HepG2 (cell line): Measurements from ENCODE around the gene ZNF526. TPM values are rescaled to one million over a fixed set of nuclear protein-coding genes. Genes with fewer than 3 reads are reported as not detected.
A peak's percentile ranks its signal among the peaks of the same experiment; 100 is the strongest.

Experiments
- CHD2 ChIP-seq: IDR thresholded peaks from 2 replicates; pipeline ENCODE4 v1.6.1; 2011; ENCODE audit warnings: low read depth, low read length, improper control_type of control experiment
- ELF1 ChIP-seq: sonication (generic); formaldehyde crosslinking; IDR thresholded peaks from 2 replicates; pipeline ENCODE4 v1.4.0; 2020; ENCODE audit warnings: missing genetic modification reagents
- EZH2 ChIP-seq: conservative IDR thresholded peaks from 2 replicates; pipeline ENCODE4 v1.6.1; 2012; ENCODE audit warnings: mild to moderate bottlenecking, low read depth, low read length, moderate library complexity
- IRF2 ChIP-seq: IDR thresholded peaks from 2 replicates; pipeline ENCODE4 v1.6.1; 2018; ENCODE audit warnings: missing genetic modification reagents, missing compliant biosample characterization
- KMT2B ChIP-seq: IDR thresholded peaks from 2 replicates; pipeline ENCODE4 v1.6.1; 2016; ENCODE audit warnings: missing genetic modification reagents, missing compliant biosample characterization
- RFXAP ChIP-seq: sonication (generic); formaldehyde crosslinking; IDR thresholded peaks from 2 replicates; pipeline ENCODE4 v1.4.0; 2020; ENCODE audit warnings: missing genetic modification reagents, borderline replicate concordance
- SIN3A ChIP-seq: IDR thresholded peaks from 2 replicates; pipeline ENCODE4 v1.6.1; 2011; ENCODE audit warnings: low read depth, mild to moderate bottlenecking, control low read depth, low read length, borderline replicate concordance
- SP5 ChIP-seq: IDR thresholded peaks from 2 replicates; pipeline ENCODE4 v1.6.1; 2016; ENCODE audit warnings: low read depth, borderline replicate concordance
- ZNF224 ChIP-seq: sonication (generic); formaldehyde crosslinking; IDR thresholded peaks from 2 replicates; pipeline ENCODE4 v1.5.0; 2020; ENCODE audit warnings: mild to moderate bottlenecking, missing genetic modification reagents
- ZNF569 ChIP-seq: sonication (generic); formaldehyde crosslinking; IDR thresholded peaks from 2 replicates; pipeline ENCODE4 v1.5.0; 2020; ENCODE audit warnings: mild to moderate bottlenecking, missing genetic modification reagents, moderate library complexity, borderline replicate concordance
- ZNF678 ChIP-seq: sonication (generic); formaldehyde crosslinking; IDR thresholded peaks from 2 replicates; pipeline ENCODE4 v1.4.0; 2020; ENCODE audit warnings: mild to moderate bottlenecking, missing genetic modification reagents
- ZNF766 ChIP-seq: sonication (generic); formaldehyde crosslinking; IDR thresholded peaks from 2 replicates; pipeline ENCODE4 v1.5.0; 2020; ENCODE audit warnings: missing genetic modification reagents, borderline replicate concordance
- ZNF790 ChIP-seq: sonication (generic); formaldehyde crosslinking; IDR thresholded peaks from 2 replicates; pipeline ENCODE4 v1.8.0; 2022; ENCODE audit warnings: missing genetic modification reagents, mild to moderate bottlenecking, borderline replicate concordance
- ZNF83 ChIP-seq: sonication (generic); formaldehyde crosslinking; IDR thresholded peaks from 2 replicates; pipeline ENCODE4 v1.4.0; 2020; ENCODE audit warnings: missing genetic modification reagents, mild to moderate bottlenecking, borderline replicate concordance
- polyA plus RNA-seq, 8 experiments: library from polyadenylated mRNA; depleted of rRNA in 3 of 8; stranded (reverse) in 7 of 8; unstranded in 1 of 8; fragments of >200 nt; fragmentation: Illumina TruSeq in 4 of 8; extraction: Trizol in 4 of 8; gene quantifications; 2 replicates each; pipeline versions ENCODE4 v1.2.1 to v1.2.3, GENCODE V29; 2011 to 2016; ENCODE audit warnings: low read depth in 4 of 8, missing spikeins in 1 of 8, mixed read lengths in 1 of 8; ENCODE audit not compliant: insufficient read depth in 1 of 8
- total RNA-seq, 5 experiments: library from RNA; depleted of rRNA; stranded (reverse); fragments of >200 nt; fragmentation: Illumina TruSeq; extraction: Trizol; gene quantifications; 2 replicates each; pipeline ENCODE4 v1.2.3, GENCODE V29; 2016; ENCODE audit warnings: low read depth in 1 of 5
- TF ChIP-seq, protein P1 (sequence below): IDR thresholded peaks from 2 replicates; pipeline ENCODE4 v1.6.1; 2016; ENCODE audit warnings: low read depth
- TF ChIP-seq, protein P2 (sequence below): sonication (generic); formaldehyde crosslinking; IDR thresholded peaks from 2 replicates; pipeline ENCODE4 v1.4.0; 2020; ENCODE audit warnings: missing genetic modification reagents
- TF ChIP-seq, protein P3 (sequence below): sonication (generic); formaldehyde crosslinking; IDR thresholded peaks from 2 replicates; pipeline ENCODE4 v1.4.0; 2020; ENCODE audit warnings: missing genetic modification reagents
- TF ChIP-seq, protein P4 (sequence below): sonication (generic); formaldehyde crosslinking; IDR thresholded peaks from 2 replicates; pipeline ENCODE4 v1.4.0; 2020; ENCODE audit warnings: missing genetic modification reagents

ZNF526 gene
- total and polyA plus RNA-seq, 2 of the 13 experiments (the other 11 are each of a cell fraction or from before 2014, with no cell fraction given), result 3.3 to 8.4 TPM

DNA sequence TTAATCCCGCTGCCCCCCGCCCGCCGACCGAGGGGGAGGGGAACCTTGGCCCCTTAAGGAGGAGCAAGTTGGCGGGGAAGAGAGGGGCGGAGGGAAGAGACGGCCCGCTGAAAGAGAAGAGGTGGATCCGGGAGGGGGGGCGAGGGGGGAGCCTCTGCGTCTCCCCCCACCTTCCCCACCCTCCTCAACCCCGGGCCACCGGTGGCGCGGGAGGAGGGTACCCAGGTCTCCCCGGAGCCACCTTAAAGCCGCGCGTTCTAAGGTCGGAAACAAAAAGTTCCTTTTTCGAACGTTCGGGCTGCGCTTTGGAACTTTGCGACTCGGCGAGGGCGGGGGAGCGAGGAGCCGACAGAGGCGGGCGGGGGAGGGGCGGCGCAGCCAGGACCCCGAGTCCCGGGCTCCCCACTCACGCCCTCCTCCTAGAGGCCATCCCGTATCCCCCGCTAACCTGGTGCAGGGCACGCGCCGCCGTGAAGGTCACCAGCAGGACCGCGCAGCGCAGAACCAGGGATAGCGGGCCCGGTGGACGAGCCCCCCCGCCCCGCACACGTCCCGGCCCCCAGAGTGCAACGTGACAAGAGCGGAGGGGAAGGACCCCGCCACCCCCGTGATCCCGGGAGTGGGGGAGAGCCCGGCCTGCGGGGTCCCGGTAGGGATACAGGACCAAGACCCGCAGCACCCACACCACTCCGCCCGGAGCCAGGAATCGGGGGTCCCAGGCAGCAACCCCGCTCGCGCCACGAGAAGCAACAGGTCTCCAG is 34.2 kb downstream of the ZNF526 start (continued):
- TF ChIP-seq, protein P1, sequence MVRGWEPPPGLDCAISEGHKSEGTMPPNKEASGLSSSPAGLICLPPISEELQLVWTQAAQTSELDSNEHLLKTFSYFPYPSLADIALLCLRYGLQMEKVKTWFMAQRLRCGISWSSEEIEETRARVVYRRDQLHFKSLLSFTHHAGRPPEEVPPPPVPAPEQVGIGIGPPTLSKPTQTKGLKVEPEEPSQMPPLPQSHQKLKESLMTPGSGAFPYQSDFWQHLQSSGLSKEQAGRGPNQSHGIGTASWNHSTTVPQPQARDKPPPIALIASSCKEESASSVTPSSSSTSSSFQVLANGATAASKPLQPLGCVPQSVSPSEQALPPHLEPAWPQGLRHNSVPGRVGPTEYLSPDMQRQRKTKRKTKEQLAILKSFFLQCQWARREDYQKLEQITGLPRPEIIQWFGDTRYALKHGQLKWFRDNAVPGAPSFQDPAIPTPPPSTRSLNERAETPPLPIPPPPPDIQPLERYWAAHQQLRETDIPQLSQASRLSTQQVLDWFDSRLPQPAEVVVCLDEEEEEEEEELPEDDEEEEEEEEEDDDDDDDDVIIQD, result peak; percentile 69
- TF ChIP-seq, protein P2, sequence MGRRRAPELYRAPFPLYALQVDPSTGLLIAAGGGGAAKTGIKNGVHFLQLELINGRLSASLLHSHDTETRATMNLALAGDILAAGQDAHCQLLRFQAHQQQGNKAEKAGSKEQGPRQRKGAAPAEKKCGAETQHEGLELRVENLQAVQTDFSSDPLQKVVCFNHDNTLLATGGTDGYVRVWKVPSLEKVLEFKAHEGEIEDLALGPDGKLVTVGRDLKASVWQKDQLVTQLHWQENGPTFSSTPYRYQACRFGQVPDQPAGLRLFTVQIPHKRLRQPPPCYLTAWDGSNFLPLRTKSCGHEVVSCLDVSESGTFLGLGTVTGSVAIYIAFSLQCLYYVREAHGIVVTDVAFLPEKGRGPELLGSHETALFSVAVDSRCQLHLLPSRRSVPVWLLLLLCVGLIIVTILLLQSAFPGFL (CRISPR knock-in tag), result no peak
- TF ChIP-seq ZNF569 (CRISPR knock-in tag) (no peak), SP5 (CRISPR knock-in tag) (peak; percentile 43), KMT2B (no peak), CHD2 (peak; percentile 39; the same call in 1 of the 2 replicates), ZNF83 (peak; percentile 81; the same call in 1 of the 2 replicates), ZNF790 (CRISPR knock-in tag) (no peak), ZNF224 (CRISPR knock-in tag) (no peak), ZNF678 (CRISPR knock-in tag) (no peak), ZNF766 (CRISPR knock-in tag) (no peak), ELF1 (CRISPR knock-in tag) (no peak; the same call in 1 of the 2 replicates), IRF2 (CRISPR knock-in tag) (0 out of 2 replicates have a peak, but pooled peaks have one; percentile 1), SIN3A (0 out of 2 replicates have a peak, but pooled peaks have one; percentile 8), RFXAP (CRISPR knock-in tag) (no peak), EZH2 (no peak)
- TF ChIP-seq, protein P3, sequence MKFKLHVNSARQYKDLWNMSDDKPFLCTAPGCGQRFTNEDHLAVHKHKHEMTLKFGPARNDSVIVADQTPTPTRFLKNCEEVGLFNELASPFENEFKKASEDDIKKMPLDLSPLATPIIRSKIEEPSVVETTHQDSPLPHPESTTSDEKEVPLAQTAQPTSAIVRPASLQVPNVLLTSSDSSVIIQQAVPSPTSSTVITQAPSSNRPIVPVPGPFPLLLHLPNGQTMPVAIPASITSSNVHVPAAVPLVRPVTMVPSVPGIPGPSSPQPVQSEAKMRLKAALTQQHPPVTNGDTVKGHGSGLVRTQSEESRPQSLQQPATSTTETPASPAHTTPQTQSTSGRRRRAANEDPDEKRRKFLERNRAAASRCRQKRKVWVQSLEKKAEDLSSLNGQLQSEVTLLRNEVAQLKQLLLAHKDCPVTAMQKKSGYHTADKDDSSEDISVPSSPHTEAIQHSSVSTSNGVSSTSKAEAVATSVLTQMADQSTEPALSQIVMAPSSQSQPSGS (CRISPR knock-in tag), result peak; percentile 28; the same call in 1 of the 2 replicates
- TF ChIP-seq, protein P4, sequence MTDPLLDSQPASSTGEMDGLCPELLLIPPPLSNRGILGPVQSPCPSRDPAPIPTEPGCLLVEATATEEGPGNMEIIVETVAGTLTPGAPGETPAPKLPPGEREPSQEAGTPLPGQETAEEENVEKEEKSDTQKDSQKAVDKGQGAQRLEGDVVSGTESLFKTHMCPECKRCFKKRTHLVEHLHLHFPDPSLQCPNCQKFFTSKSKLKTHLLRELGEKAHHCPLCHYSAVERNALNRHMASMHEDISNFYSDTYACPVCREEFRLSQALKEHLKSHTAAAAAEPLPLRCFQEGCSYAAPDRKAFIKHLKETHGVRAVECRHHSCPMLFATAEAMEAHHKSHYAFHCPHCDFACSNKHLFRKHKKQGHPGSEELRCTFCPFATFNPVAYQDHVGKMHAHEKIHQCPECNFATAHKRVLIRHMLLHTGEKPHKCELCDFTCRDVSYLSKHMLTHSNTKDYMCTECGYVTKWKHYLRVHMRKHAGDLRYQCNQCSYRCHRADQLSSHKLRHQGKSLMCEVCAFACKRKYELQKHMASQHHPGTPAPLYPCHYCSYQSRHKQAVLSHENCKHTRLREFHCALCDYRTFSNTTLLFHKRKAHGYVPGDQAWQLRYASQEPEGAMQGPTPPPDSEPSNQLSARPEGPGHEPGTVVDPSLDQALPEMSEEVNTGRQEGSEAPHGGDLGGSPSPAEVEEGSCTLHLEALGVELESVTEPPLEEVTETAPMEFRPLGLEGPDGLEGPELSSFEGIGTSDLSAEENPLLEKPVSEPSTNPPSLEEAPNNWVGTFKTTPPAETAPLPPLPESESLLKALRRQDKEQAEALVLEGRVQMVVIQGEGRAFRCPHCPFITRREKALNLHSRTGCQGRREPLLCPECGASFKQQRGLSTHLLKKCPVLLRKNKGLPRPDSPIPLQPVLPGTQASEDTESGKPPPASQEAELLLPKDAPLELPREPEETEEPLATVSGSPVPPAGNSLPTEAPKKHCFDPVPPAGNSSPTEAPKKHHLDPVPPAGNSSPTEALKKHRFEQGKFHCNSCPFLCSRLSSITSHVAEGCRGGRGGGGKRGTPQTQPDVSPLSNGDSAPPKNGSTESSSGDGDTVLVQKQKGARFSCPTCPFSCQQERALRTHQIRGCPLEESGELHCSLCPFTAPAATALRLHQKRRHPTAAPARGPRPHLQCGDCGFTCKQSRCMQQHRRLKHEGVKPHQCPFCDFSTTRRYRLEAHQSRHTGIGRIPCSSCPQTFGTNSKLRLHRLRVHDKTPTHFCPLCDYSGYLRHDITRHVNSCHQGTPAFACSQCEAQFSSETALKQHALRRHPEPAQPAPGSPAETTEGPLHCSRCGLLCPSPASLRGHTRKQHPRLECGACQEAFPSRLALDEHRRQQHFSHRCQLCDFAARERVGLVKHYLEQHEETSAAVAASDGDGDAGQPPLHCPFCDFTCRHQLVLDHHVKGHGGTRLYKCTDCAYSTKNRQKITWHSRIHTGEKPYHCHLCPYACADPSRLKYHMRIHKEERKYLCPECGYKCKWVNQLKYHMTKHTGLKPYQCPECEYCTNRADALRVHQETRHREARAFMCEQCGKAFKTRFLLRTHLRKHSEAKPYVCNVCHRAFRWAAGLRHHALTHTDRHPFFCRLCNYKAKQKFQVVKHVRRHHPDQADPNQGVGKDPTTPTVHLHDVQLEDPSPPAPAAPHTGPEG (CRISPR knock-in tag), result no peak
